PC-9 (cell line): Measurements from ENCODE around the gene P2RX5. TPM values are rescaled to one million over a fixed set of nuclear protein-coding genes. Genes with fewer than 3 reads are reported as not detected.

Source experiments
- BruUV-seq: library from RNA; stranded (reverse); fragments of 400-500 nt; replicated peaks from 2 replicates; lab custom pipeline; 2021; lab: Mats Ljungman, UMichigan
- CTCF ChIA-PET: fragments of 300-600 bp; sonication (Branson Sonifier 250); formaldehyde crosslinking; loops from one replicate; lab custom pipeline; 2022; ENCODE audit warnings: antibody characterized with exemption; lab: Charles Lee
- POLR2A ChIA-PET: fragments of 300-600 bp; sonication (Branson Sonifier 250); formaldehyde crosslinking; loops from one replicate; lab custom pipeline; 2022; ENCODE audit warnings: antibody characterized with exemption; ENCODE audit not compliant: unreplicated experiment; lab: Charles Lee
- DNase-seq, 2 experiments: peaks; one replicate each; pipeline versions ENCODE4 v3.0.0 to v3.0.0-alpha.2; 2015 to 2022; ENCODE audit warnings: mixed read lengths in 1 of 2
- H2AFZ ChIP-seq: fragments of 200-600 bp; sonication (generic); 2 replicates; pipeline ENCODE4 v1.8.1; 2017; ENCODE audit warnings: antibody characterized with exemption
- H3F3A ChIP-seq: fragments of 200-600 bp; sonication (generic); 2 replicates; pipeline ENCODE4 v1.8.1; 2017; ENCODE audit warnings: antibody characterized with exemption, mild to moderate bottlenecking, low read depth; ENCODE audit not compliant: insufficient read depth
- H3K27ac ChIP-seq: fragments of 200-600 bp; sonication (generic); 2 replicates; pipeline ENCODE4 v1.6.1; 2016; ENCODE audit warnings: mixed run types
- H3K27me3 ChIP-seq: fragments of 200-600 bp; sonication (generic); 2 replicates; pipeline ENCODE4 v1.6.1; 2016; ENCODE audit warnings: low read depth, mixed run types; ENCODE audit not compliant: insufficient read depth
- H3K36me3 ChIP-seq: fragments of 200-600 bp; sonication (generic); 2 replicates; pipeline ENCODE4 v1.6.1; 2016; ENCODE audit warnings: low read depth, mixed run types
- H3K4me1 ChIP-seq: fragments of 200-600 bp; sonication (generic); replicated peaks from 2 replicates; pipeline ENCODE4 v1.6.1; 2016; ENCODE audit warnings: mixed run types; ENCODE audit not compliant: insufficient read depth
- H3K4me2 ChIP-seq: fragments of 200-600 bp; sonication (generic); 2 replicates; pipeline ENCODE4 v1.6.1; 2017; ENCODE audit warnings: mixed run types
- H3K4me3 ChIP-seq: fragments of 200-600 bp; sonication (generic); 2 replicates; pipeline ENCODE4 v1.6.1; 2016; ENCODE audit warnings: mixed run types
- H3K79me2 ChIP-seq: fragments of 200-600 bp; sonication (generic); 2 replicates; pipeline ENCODE4 v1.6.1; 2017; ENCODE audit warnings: low read depth, mixed run types
- H3K9me2 ChIP-seq: fragments of 200-600 bp; sonication (generic); 2 replicates; pipeline ENCODE4 v1.8.1; 2017; ENCODE audit warnings: mild to moderate bottlenecking; ENCODE audit not compliant: insufficient read depth
- H3K9me3 ChIP-seq: fragments of 200-600 bp; sonication (generic); 2 replicates; pipeline ENCODE4 v1.8.1; 2016; ENCODE audit warnings: low read depth; ENCODE audit not compliant: insufficient read depth
- H4K20me1 ChIP-seq: fragments of 200-600 bp; sonication (generic); 2 replicates; pipeline ENCODE4 v1.8.1; 2017; ENCODE audit not compliant: insufficient read depth
- CTCF ChIP-seq: fragments of 200-600 bp; sonication (generic); conservative IDR thresholded peaks from 2 replicates; pipeline ENCODE4 v1.6.1; 2017; ENCODE audit warnings: mixed run types, antibody characterized with exemption, mild to moderate bottlenecking, moderate library complexity
- EZH2 ChIP-seq: fragments of 200-600 bp; sonication (generic); IDR thresholded peaks from 2 replicates; pipeline ENCODE4 v1.8.0; 2017; ENCODE audit warnings: antibody characterized with exemption, low read depth
- intact Hi-C: fragments of 100-400 bp; cut with micrococcal nuclease; formaldehyde crosslinking; loops from one replicate; pipeline ENCODE4 v1.10.0; 2022; ENCODE audit not compliant: unreplicated experiment
- total RNA-seq: library from RNA; stranded (reverse); gene quantifications from 2 replicates; pipeline ENCODE4 v1.2.3, GENCODE V29; 2021

Gene P2RX5
- total RNA-seq, 1 experiment from 2014 or later, result 18.3 TPM

GRCh38 chr17:3627769-3628167 lies 68.2 kb downstream of the P2RX5 start:
- H3K4me1 ChIP-seq, result no peaks in the 10 kb centered on the region
- ChIA-PET POLR2A (no interaction called here), CTCF (no interaction called here)
- no peak overlapping the region for H2AFZ ChIP-seq
- no peak for DNase-seq
- peaks cover 10% of the 10 kb centered on the region; the same call in 1 of the 2 replicates for H3K79me2 ChIP-seq
- peaks cover 6% of the 10 kb centered on the region; the same call in 1 of the 2 replicates for H4K20me1 ChIP-seq
- no peak overlapping the region for H3K27ac ChIP-seq
- no peaks in the 10 kb centered on the region for H3K9me3 ChIP-seq
- no peaks in the 10 kb centered on the region for H3K9me2 ChIP-seq
- TF ChIP-seq CTCF (no peak), EZH2 (no peak)
- no peaks in the 10 kb centered on the region for H3K27me3 ChIP-seq
- BruUV-seq, result no TSS peak
- H3K36me3 ChIP-seq, result peaks cover 20% of the 10 kb centered on the region; the same call in 1 of the 2 replicates
- peaks cover 1% of the 10 kb centered on the region; the same call in 1 of the 2 replicates for H3F3A ChIP-seq
- intact Hi-C loops, result no loop called here
- H3K4me3 ChIP-seq, result no peak overlapping the region
- no peak overlapping the region for H3K4me2 ChIP-seq

- POLR2A ChIA-PET, result no interaction called here
- H3K9me2 ChIP-seq, result no peaks in the 10 kb centered on the region
- no peak overlapping the region for H2AFZ ChIP-seq
- no peaks in the 10 kb centered on the region for H3K27me3 ChIP-seq
- no peak overlapping the region for H3K27ac ChIP-seq
- CTCF ChIA-PET, result no interaction called here
- H3K4me1 ChIP-seq, result no peaks in the 10 kb centered on the region
- TF ChIP-seq EZH2 (no peak), CTCF (no peak)
- H3K36me3 ChIP-seq, result peaks cover 20% of the 10 kb centered on the region; the same call in 1 of the 2 replicates
- H3K4me3 ChIP-seq, result no peak overlapping the region
- peaks cover 4% of the 10 kb centered on the region; the same call in 1 of the 2 replicates for H3K79me2 ChIP-seq
- DNase-seq, result no peak
- no TSS peak for BruUV-seq
- H4K20me1 ChIP-seq, result peaks cover 6% of the 10 kb centered on the region; the same call in 1 of the 2 replicates
- intact Hi-C loops, result no loop called here
- peaks cover 5% of the 10 kb centered on the region; the same call in 1 of the 2 replicates for H3F3A ChIP-seq
- H3K4me2 ChIP-seq, result no peak overlapping the region
- no peaks in the 10 kb centered on the region for H3K9me3 ChIP-seq
Observed at GRCh38 chr17:3626831-3627768, 68.9 kb downstream of the P2RX5 start.

Other genes with a start within 250 kb of the P2RX5 start
- gene SPATA22, start 224.3 kb downstream of the P2RX5 start, total RNA-seq, result not detected in 2 replicates
- gene ASPA, start 220.2 kb downstream of the P2RX5 start, total RNA-seq, result not detected in 2 replicates
- gene TRPV3, start 138.3 kb downstream of the P2RX5 start, total RNA-seq, result 1.5 and 1.9 TPM in 2 replicates
- gene TRPV1, start 86.7 kb downstream of the P2RX5 start, total RNA-seq, result 7.8 TPM in 2 replicates
- gene SHPK, start 59.9 kb downstream of the P2RX5 start, total RNA-seq, result 19.8 and 21.4 TPM in 2 replicates
- gene CTNS, start 59.4 kb downstream of the P2RX5 start, total RNA-seq, result 12.5 and 20.0 TPM in 2 replicates
- 147 and 168 TPM in 2 replicates for gene TAX1BP3, start 27.6 kb downstream of the P2RX5 start, total RNA-seq
- 89.6 and 89.9 TPM in 2 replicates for gene EMC6, start 27.3 kb downstream of the P2RX5 start, total RNA-seq
- 25.1 and 26.8 TPM in 2 replicates for gene HASPIN, start 27.7 kb upstream of the P2RX5 start, total RNA-seq
- gene ITGAE, start 105.0 kb upstream of the P2RX5 start, total RNA-seq, result 48.7 and 52.8 TPM in 2 replicates
- 48.2 and 58.5 TPM in 2 replicates for gene NCBP3, start 150.1 kb upstream of the P2RX5 start, total RNA-seq
- 16.3 and 19.5 TPM in 2 replicates for gene CAMKK1, start 196.9 kb upstream of the P2RX5 start, total RNA-seq
- gene P2RX1, start 220.3 kb upstream of the P2RX5 start, total RNA-seq, result not detected in 2 replicates